Right lobe of liver (tissue), 6 donors: ENCODE data around the gene VAC14. TPM values are rescaled to one million over a fixed set of nuclear protein-coding genes. Genes with fewer than 3 reads are reported as not detected.
A peak's percentile ranks its signal among the peaks of the same experiment; 100 is the strongest.

ENCODE experiments used
- ATAC-seq, 4 donors: fragments of 200-7000 bp; cut with Tn5 transposase; one replicate each; pipeline ENCODE4 v1.9.1; 2020; ENCODE audit warnings: mild to moderate bottlenecking in 4 of 4, moderate library complexity in 4 of 4
- DNase-seq, 3 donors: peaks; one replicate each; pipeline ENCODE4 v3.0.0-alpha.2; 2020
- H3K27ac ChIP-seq, 3 donors: fragments of 200-600 bp; one replicate each; pipeline ENCODE4 v1.8.0; 2022
- H3K27me3 ChIP-seq, 2 donors: fragments of 200-600 bp; one replicate each; pipeline ENCODE4 v1.8.0; 2022
- H3K36me3 ChIP-seq, 4 donors: fragments of 200-600 bp; sonication (generic) in 1 of 4; one replicate each; pipeline versions ENCODE4 v1.5.1 to v1.8.0; 2017 to 2022; ENCODE audit warnings: control low read depth in 1 of 4
- H3K4me1 ChIP-seq, 4 donors: fragments of 200-600 bp; sonication (generic) in 1 of 4; one replicate each; pipeline versions ENCODE4 v1.5.1 to v1.8.0; 2017 to 2022; ENCODE audit warnings: control low read depth in 1 of 4
- H3K4me3 ChIP-seq, 3 donors: fragments of 200-600 bp; one replicate each; pipeline ENCODE4 v1.8.0; 2022
- H3K9me3 ChIP-seq, 4 donors: fragments of 200-600 bp; sonication (generic) in 1 of 4; one replicate each; pipeline versions ENCODE4 v1.5.1 to v1.8.0; 2017 to 2022; ENCODE audit warnings: control low read depth in 1 of 4
- POLR2A ChIP-seq: fragments of 450-650 bp; IDR thresholded peaks from one replicate; pipeline ENCODE4 v1.6.1; 2017; ENCODE audit warnings: antibody characterized with exemption, mild to moderate bottlenecking
- WGBS: methylation state at CpG from one replicate; pipeline ENCODE4 v1.1.6; 2018; ENCODE audit warnings: low coverage, low lambda C conversion rate; ENCODE audit not compliant: insufficient coverage; ENCODE audit errors: missing lambda C conversion rate; 5-methylcytosine and 5-hydroxymethylcytosine counted together
- intact Hi-C, 2 donors: fragments of 100-400 bp; cut with DNase I; formaldehyde crosslinking; loops; one replicate each; pipeline versions ENCODE4 v1.11.2 to v1.14.1; 2022
- total RNA-seq, 6 experiments: library from RNA; depleted of rRNA in 2 of 6; stranded (reverse); fragments of >200 nt in 2 of 6; fragmentation: NEBNext Ultra II Directional in 3 of 6; extraction: Animal tissue kit (Norgen Biotek cat#: 25700) in 3 of 6; gene quantifications; one replicate each; pipeline versions ENCODE4 v1.1.0 to v1.2.4, GENCODE V29; 2016 to 2023
- TF ChIP-seq, protein P1 (sequence below), 4 donors: fragments of 200-600 bp in 3 of 4; fragments of 450-650 bp in 1 of 4; IDR thresholded peaks; one replicate each; pipeline versions ENCODE4 v1.5.1 to v1.8.0; 2016 to 2022; ENCODE audit warnings: antibody characterized with exemption in 4 of 4, mild to moderate bottlenecking in 2 of 4
- donor health status: DM: no; HTN: yes; CAD: no.
- donor health status: DM: no; HTN: no; CAD: no.
- donor health status: DM: no; HTN: no; CAD: no.
- donor health status: DM: no; HTN: yes; CAD: no.
- donor health status: DM: no; HTN: yes; CAD: no.

VAC14 gene
- total RNA-seq, 6 experiments from 2014 or later: 14.3 to 40.2 (median 23.4) TPM

DNA sequence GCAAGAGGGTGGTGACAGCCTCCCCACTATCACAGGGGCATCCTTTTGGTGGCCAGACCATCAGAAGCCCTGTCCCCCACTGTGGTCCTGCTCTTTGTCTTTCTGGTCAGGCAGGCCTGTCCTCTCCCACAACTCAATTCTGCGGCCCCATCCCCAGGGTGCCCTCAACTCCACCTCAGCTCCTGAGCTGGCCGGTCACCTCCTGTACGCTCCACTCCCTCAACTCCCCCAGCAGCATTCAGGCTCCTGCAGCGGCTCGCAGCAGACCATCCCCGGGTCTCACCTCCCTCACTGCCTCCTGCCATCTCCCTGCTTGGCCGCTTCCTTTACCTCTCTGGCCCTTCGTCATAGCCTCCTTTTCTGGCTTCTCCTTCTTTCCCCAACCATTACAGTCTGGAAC lies 71.7 kb downstream of the VAC14 start:
- 100% methylated on average over 5 of the region's 8 CpGs for WGBS
- H3K4me3 ChIP-seq: no peak overlapping the region
- TF ChIP-seq POLR2A: no peak
- TF ChIP-seq, protein P1, sequence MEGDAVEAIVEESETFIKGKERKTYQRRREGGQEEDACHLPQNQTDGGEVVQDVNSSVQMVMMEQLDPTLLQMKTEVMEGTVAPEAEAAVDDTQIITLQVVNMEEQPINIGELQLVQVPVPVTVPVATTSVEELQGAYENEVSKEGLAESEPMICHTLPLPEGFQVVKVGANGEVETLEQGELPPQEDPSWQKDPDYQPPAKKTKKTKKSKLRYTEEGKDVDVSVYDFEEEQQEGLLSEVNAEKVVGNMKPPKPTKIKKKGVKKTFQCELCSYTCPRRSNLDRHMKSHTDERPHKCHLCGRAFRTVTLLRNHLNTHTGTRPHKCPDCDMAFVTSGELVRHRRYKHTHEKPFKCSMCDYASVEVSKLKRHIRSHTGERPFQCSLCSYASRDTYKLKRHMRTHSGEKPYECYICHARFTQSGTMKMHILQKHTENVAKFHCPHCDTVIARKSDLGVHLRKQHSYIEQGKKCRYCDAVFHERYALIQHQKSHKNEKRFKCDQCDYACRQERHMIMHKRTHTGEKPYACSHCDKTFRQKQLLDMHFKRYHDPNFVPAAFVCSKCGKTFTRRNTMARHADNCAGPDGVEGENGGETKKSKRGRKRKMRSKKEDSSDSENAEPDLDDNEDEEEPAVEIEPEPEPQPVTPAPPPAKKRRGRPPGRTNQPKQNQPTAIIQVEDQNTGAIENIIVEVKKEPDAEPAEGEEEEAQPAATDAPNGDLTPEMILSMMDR (IDR thresholded peaks at IDR 0.05): no peak

DNA sequence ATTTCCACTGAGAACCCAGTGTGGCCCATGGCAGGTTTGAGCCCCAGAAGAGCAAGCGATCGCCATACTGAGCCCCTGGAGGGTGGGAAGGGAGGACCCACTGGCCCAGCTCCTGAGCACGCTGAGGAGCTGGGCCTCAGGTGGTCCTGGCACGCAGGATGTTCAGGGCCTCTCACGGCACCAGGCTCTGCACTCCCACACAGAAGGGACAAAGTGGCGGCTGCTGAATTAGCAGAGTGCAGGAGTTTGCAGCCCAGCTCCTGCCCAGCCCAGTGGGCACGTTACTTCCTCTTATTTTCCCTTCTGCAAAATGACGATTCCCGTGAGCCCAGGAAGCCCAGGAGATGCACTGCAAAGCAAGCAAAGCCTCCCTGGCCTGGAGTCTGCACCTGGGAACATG lies 72.8 kb downstream of the VAC14 start:
- Histone ChIP-seq H3K27ac (no peak overlapping the region), H3K4me1 (peaks cover 0 to 42% (median 21%) of the 10 kb centered on the region in 4 donors), H3K4me3 (no peak overlapping the region), H3K36me3 (peaks cover 0 to 2% (median 0%) of the 10 kb centered on the region in 4 donors), H3K9me3 (no peaks in the 10 kb centered on the region), H3K27me3 (no peaks in the 10 kb centered on the region)
- DNase-seq (no peak), ATAC-seq (no peak)
- intact Hi-C loops: no loop called here
- TF ChIP-seq, protein P1 (IDR thresholded peaks at IDR 0.05): no peak
- TF ChIP-seq POLR2A: no peak
- WGBS: no CpG with 5 or more reads among the region's 9 CpGs

More for the DNA sequence above, 71.7 kb downstream of the VAC14 start:
- Histone ChIP-seq H3K27ac (no peak overlapping the region), H3K9me3 (no peaks in the 10 kb centered on the region), H3K36me3 (peaks cover 0 to 2% (median 0%) of the 10 kb centered on the region in 4 donors), H3K27me3 (no peaks in the 10 kb centered on the region), H3K4me1 (peaks cover 0 to 31% (median 15%) of the 10 kb centered on the region in 4 donors)
- no peak for ATAC-seq
- DNase-seq: no peak
- intact Hi-C loops: no loop called here

DNA sequence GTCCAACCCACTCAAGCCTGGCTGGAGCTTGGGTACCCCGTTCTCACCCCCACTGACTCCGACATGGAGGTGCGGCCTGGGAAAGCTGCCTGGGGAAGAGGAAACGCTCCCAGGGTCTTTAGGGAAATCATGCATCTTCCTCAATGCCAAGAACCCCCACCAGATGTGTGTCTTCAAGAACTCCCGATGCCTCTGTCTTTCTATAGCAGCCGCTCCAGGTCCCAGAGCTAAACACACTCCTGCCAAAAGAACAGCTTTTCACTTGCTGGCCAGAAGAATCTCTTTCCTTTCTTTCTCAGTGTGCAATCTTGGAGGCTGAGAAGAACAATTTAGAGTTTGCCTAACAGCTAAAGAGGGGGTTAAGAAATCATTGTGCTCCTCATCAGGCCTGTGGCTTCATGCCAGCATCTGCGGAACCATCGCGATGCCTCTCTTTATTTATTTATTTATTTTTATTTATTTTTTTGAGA lies 74.0 kb downstream of the VAC14 start:
- Histone ChIP-seq H3K4me3 (no peak overlapping the region), H3K9me3 (no peaks in the 10 kb centered on the region), H3K36me3 (peaks cover 0 to 2% (median 0%) of the 10 kb centered on the region in 4 donors), H3K4me1 (peaks cover 0 to 43% (median 21%) of the 10 kb centered on the region in 4 donors), H3K27me3 (no peaks in the 10 kb centered on the region), H3K27ac (peak overlapping the region; percentile 81 to 96 (median 95))
- 65% methylated on average over 6 of the region's 9 CpGs for WGBS
- no peak for DNase-seq
- intact Hi-C loops: no loop called here
- no peak for ATAC-seq
- no peak for TF ChIP-seq POLR2A
- TF ChIP-seq, protein P1 (IDR thresholded peaks at IDR 0.05): no peak

DNA sequence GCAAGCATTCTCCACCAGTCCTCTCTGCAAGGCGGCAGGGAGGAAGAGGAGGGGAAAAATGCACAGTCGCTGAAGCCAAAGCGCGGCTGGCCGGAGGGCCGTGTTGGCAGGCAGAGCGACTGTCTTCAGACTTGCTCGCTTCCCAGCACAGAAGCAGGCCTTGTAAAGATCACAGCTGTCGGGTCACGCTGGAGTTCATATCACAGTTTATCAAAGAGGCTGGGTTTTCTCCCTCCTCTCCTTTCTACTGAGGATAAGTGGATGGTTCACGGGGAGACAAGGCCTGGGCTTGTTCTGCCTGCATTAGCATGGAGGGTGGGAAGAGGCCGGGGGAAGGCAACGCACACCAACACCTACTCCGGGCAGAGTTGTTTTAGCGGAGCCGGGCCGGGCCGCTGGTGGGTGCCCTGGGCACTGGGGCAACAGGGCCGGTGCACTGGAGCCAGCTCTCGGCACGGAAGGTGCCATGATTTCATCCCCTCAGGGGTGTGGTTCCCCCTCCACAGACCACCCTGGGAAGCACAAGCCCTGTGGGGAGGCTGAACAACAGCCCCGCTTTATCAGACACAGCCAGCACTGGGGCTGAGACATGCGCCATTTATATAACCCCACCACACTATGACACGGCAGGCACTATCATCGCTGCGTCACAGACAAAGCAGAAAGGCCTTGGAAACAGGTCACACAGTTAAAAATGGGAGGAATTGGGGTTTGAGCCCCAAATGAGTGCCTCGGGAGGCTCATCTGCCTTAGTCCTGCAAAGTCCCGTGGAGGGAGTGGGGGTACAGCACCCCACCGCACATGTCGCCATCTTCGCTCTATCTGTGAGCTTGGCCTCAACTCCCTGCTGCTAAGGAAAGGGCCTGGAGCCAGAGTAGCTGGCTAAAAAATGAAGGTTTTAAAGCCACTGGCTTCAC lies 74.8 kb downstream of the VAC14 start:
- WGBS: 20% methylated on average over 11 of the region's 31 CpGs
- TF ChIP-seq, protein P1 (IDR thresholded peaks at IDR 0.05): no peak
- no peak for TF ChIP-seq POLR2A
- DNase-seq (no peak), ATAC-seq (peak; percentile 16 to 52 (median 32))
- H3K27ac ChIP-seq: peak overlapping the region; percentile 81 to 96 (median 95)
- intact Hi-C loops: no loop called here
- H3K4me3 ChIP-seq: peak overlapping the region in 1 of 3 donors; percentile 17
- H3K9me3 ChIP-seq: no peaks in the 10 kb centered on the region
- peaks cover 0 to 2% (median 0%) of the 10 kb centered on the region in 4 donors for H3K36me3 ChIP-seq
- H3K4me1 ChIP-seq: peaks cover 0 to 43% (median 21%) of the 10 kb centered on the region in 4 donors
- no peaks in the 10 kb centered on the region for H3K27me3 ChIP-seq
